Psoas muscle (tissue), 8 donors: ENCODE measurements around the gene APOM. TPM values are rescaled to one million over a fixed set of nuclear protein-coding genes. Genes with fewer than 3 reads are reported as not detected.

Experiments used
- ATAC-seq, 4 donors: fragments of 200-7000 bp; cut with Tn5 transposase; one replicate each; pipeline ENCODE4 v1.9.1; 2020; ENCODE audit warnings: moderate library complexity in 3 of 4, mild to moderate bottlenecking in 2 of 4
- DNase-seq, 2 donors: peaks; one replicate each; pipeline ENCODE4 v3.0.0-alpha.2; 2020
- H3K27ac ChIP-seq: fragments of 200-600 bp; one replicate; pipeline ENCODE4 v1.8.0; 2022
- H3K27me3 ChIP-seq, 3 donors: fragments of 200-600 bp in 1 of 3; one replicate each; pipeline versions ENCODE4 v1.6.1 to v1.8.0; 2013 to 2022; ENCODE audit warnings: low read length in 2 of 3, mild to moderate bottlenecking in 2 of 3, moderate library complexity in 1 of 3; ENCODE audit not compliant: insufficient read depth in 3 of 3
- H3K36me3 ChIP-seq, 2 donors: fragments of 200-600 bp in 1 of 2; one replicate each; pipeline versions ENCODE4 v1.6.1 to v1.8.0; 2013 to 2022; ENCODE audit warnings: low read depth in 1 of 2, mild to moderate bottlenecking in 1 of 2, moderate library complexity in 1 of 2; ENCODE audit not compliant: insufficient read depth in 1 of 2
- H3K4me1 ChIP-seq: fragments of 200-600 bp; one replicate; pipeline ENCODE4 v1.8.0; 2022
- H3K4me3 ChIP-seq: fragments of 200-600 bp; one replicate; pipeline ENCODE4 v1.8.0; 2022; ENCODE audit warnings: mild to moderate bottlenecking
- H3K9me3 ChIP-seq: fragments of 200-600 bp; one replicate; pipeline ENCODE4 v1.8.0; 2022
- CTCF ChIP-seq: fragments of 200-600 bp; IDR thresholded peaks from one replicate; pipeline ENCODE4 v1.8.0; 2022; ENCODE audit warnings: antibody characterized with exemption
- WGBS, 3 donors: extraction: QIAGEN DNeasy Blood & Tissue Kit; methylation state at CpG; one replicate each; pipeline versions ENCODE4 v1.1.6 to v1.1.7; 2013; 5-methylcytosine and 5-hydroxymethylcytosine counted together
- intact Hi-C, 2 donors: fragments of 100-400 bp; cut with DNase I; formaldehyde crosslinking; loops; one replicate each; pipeline versions ENCODE4 v1.11.0 to v1.14.2; 2022
- polyA plus RNA-seq, 3 donors: library from polyadenylated mRNA; stranded (reverse); fragments of 200-250 nt; gene quantifications; one replicate each; pipeline ENCODE4 v1.2.3, GENCODE V29; 2013
- total RNA-seq, 4 donors: library from RNA; stranded (reverse); fragmentation: NEBNext Ultra II Directional in 2 of 4; extraction: Animal tissue kit (Norgen Biotek cat#: 25700) in 2 of 4; gene quantifications; one replicate each; pipeline versions ENCODE4 v1.2.1 to v1.2.4, GENCODE V29; 2021 to 2023
- donor health status: healthy with polysubstance abuse.
- donor health status: DM: no; HTN: no; CAD: no; lungs with moderate emphysema.
- donor health status: Bipolar disorder and iron deficiency.
- donor health status: healthy.
- donor health status: DM: yes; HTN: yes; CAD: no.
- donor health status: DM: no; HTN: no; CAD: no.
- donor health status: DM: no; HTN: no; CAD: no.
- donor health status: DM: yes; HTN: yes; CAD: no.

The APOM gene
- total and polyA plus RNA-seq, 7 donors: 1.8 to 3.5 (median 2.3) TPM

- Histone ChIP-seq H3K27ac (no peak overlapping the region), H3K4me1 (no peaks in the 10 kb centered on the region), H3K4me3 (no peak overlapping the region), H3K9me3 (no peaks in the 10 kb centered on the region), H3K36me3 (peaks cover 12 to 98% of the 10 kb centered on the region in 2 donors), H3K27me3 (no peaks in the 10 kb centered on the region)
- no peak for TF ChIP-seq CTCF
- ATAC-seq (no peak), DNase-seq (no peak)
- intact Hi-C loops: loop anchor here (10.0 kb wide), 2 partner anchors 175 to 195 kb away; partner anchors contain the start of gene NEU1 (in 1 of the 2)
- WGBS, 3 donors: 76 to 81% (median 81%) methylated on average over 11 of the region's 11 CpGs
Observed at GRCh38 chr6:31689249-31690110, 33.8 kb downstream of the APOM start.

GRCh38 chr6:31690231-31691077 lies 34.8 kb downstream of the APOM start:
- Histone ChIP-seq H3K4me1 (no peaks in the 10 kb centered on the region), H3K27ac (no peak overlapping the region), H3K4me3 (no peak overlapping the region), H3K36me3 (peaks cover 12 to 100% of the 10 kb centered on the region in 2 donors), H3K27me3 (no peaks in the 10 kb centered on the region), H3K9me3 (no peaks in the 10 kb centered on the region)
- no peak for TF ChIP-seq CTCF
- no peak for DNase-seq
- ATAC-seq: no peak
- WGBS, 3 donors: 68 to 79% (median 68%) methylated on average over 10 of the region's 10 CpGs
- intact Hi-C loops: no loop called here

- WGBS, 3 donors: 90 to 92% (median 90%) methylated on average over 6 of the region's 6 CpGs
- H3K4me3 ChIP-seq: no peak overlapping the region
- ATAC-seq: no peak
- no peaks in the 10 kb centered on the region for H3K4me1 ChIP-seq
- no peaks in the 10 kb centered on the region for H3K27me3 ChIP-seq
- H3K36me3 ChIP-seq: peaks cover 12 to 100% of the 10 kb centered on the region in 2 donors
- H3K27ac ChIP-seq: no peak overlapping the region
- no peaks in the 10 kb centered on the region for H3K9me3 ChIP-seq
- TF ChIP-seq CTCF: no peak
- no peak for DNase-seq
- intact Hi-C loops: no loop called here
Observed at GRCh38 chr6:31691078-31691463, 35.4 kb downstream of the APOM start.

- 94 to 96% (median 94%) methylated on average over 12 of the region's 12 CpGs for WGBS, 3 donors
- DNase-seq (no peak), ATAC-seq (no peak)
- Histone ChIP-seq H3K27ac (no peak overlapping the region), H3K9me3 (no peaks in the 10 kb centered on the region), H3K4me1 (no peaks in the 10 kb centered on the region), H3K4me3 (no peak overlapping the region), H3K27me3 (no peaks in the 10 kb centered on the region), H3K36me3 (peaks cover 12 to 100% of the 10 kb centered on the region in 2 donors)
- intact Hi-C loops: no loop called here
- no peak for TF ChIP-seq CTCF
Observed at GRCh38 chr6:31691564-31692108, 35.9 kb downstream of the APOM start.
